PC-9 (cell line): ENCODE measurements around the gene UNC50. TPM values are rescaled to one million over a fixed set of nuclear protein-coding genes. Genes with fewer than 3 reads are reported as not detected.

ENCODE experiments used
- BruUV-seq: library from RNA; stranded (reverse); fragments of 400-500 nt; replicated peaks from 2 replicates; lab custom pipeline; 2021; lab: Mats Ljungman, UMichigan
- CTCF ChIA-PET: fragments of 300-600 bp; sonication (Branson Sonifier 250); formaldehyde crosslinking; loops from one replicate; lab custom pipeline; 2022; ENCODE audit warnings: antibody characterized with exemption; lab: Charles Lee
- POLR2A ChIA-PET: fragments of 300-600 bp; sonication (Branson Sonifier 250); formaldehyde crosslinking; loops from one replicate; lab custom pipeline; 2022; ENCODE audit warnings: antibody characterized with exemption; ENCODE audit not compliant: unreplicated experiment; lab: Charles Lee
- DNase-seq, 2 experiments: peaks; one replicate each; pipeline versions ENCODE4 v3.0.0 to v3.0.0-alpha.2; 2015 to 2022; ENCODE audit warnings: mixed read lengths in 1 of 2
- H2AFZ ChIP-seq: fragments of 200-600 bp; sonication (generic); 2 replicates; pipeline ENCODE4 v1.8.1; 2017; ENCODE audit warnings: antibody characterized with exemption
- H3F3A ChIP-seq: fragments of 200-600 bp; sonication (generic); 2 replicates; pipeline ENCODE4 v1.8.1; 2017; ENCODE audit warnings: antibody characterized with exemption, mild to moderate bottlenecking, low read depth; ENCODE audit not compliant: insufficient read depth
- H3K27ac ChIP-seq: fragments of 200-600 bp; sonication (generic); 2 replicates; pipeline ENCODE4 v1.6.1; 2016; ENCODE audit warnings: mixed run types
- H3K27me3 ChIP-seq: fragments of 200-600 bp; sonication (generic); 2 replicates; pipeline ENCODE4 v1.6.1; 2016; ENCODE audit warnings: low read depth, mixed run types; ENCODE audit not compliant: insufficient read depth
- H3K36me3 ChIP-seq: fragments of 200-600 bp; sonication (generic); 2 replicates; pipeline ENCODE4 v1.6.1; 2016; ENCODE audit warnings: low read depth, mixed run types
- H3K4me1 ChIP-seq: fragments of 200-600 bp; sonication (generic); replicated peaks from 2 replicates; pipeline ENCODE4 v1.6.1; 2016; ENCODE audit warnings: mixed run types; ENCODE audit not compliant: insufficient read depth
- H3K4me2 ChIP-seq: fragments of 200-600 bp; sonication (generic); 2 replicates; pipeline ENCODE4 v1.6.1; 2017; ENCODE audit warnings: mixed run types
- H3K4me3 ChIP-seq: fragments of 200-600 bp; sonication (generic); 2 replicates; pipeline ENCODE4 v1.6.1; 2016; ENCODE audit warnings: mixed run types
- H3K79me2 ChIP-seq: fragments of 200-600 bp; sonication (generic); 2 replicates; pipeline ENCODE4 v1.6.1; 2017; ENCODE audit warnings: low read depth, mixed run types
- H3K9me2 ChIP-seq: fragments of 200-600 bp; sonication (generic); 2 replicates; pipeline ENCODE4 v1.8.1; 2017; ENCODE audit warnings: mild to moderate bottlenecking; ENCODE audit not compliant: insufficient read depth
- H3K9me3 ChIP-seq: fragments of 200-600 bp; sonication (generic); 2 replicates; pipeline ENCODE4 v1.8.1; 2016; ENCODE audit warnings: low read depth; ENCODE audit not compliant: insufficient read depth
- H4K20me1 ChIP-seq: fragments of 200-600 bp; sonication (generic); 2 replicates; pipeline ENCODE4 v1.8.1; 2017; ENCODE audit not compliant: insufficient read depth
- EZH2 ChIP-seq: fragments of 200-600 bp; sonication (generic); IDR thresholded peaks from 2 replicates; pipeline ENCODE4 v1.8.0; 2017; ENCODE audit warnings: antibody characterized with exemption, low read depth
- intact Hi-C: fragments of 100-400 bp; cut with micrococcal nuclease; formaldehyde crosslinking; loops from one replicate; pipeline ENCODE4 v1.10.0; 2022; ENCODE audit not compliant: unreplicated experiment
- total RNA-seq: library from RNA; stranded (reverse); gene quantifications from 2 replicates; pipeline ENCODE4 v1.2.3, GENCODE V29; 2021
- TF ChIP-seq, protein P1 (sequence below): fragments of 200-600 bp; sonication (generic); conservative IDR thresholded peaks from 2 replicates; pipeline ENCODE4 v1.6.1; 2017; ENCODE audit warnings: mixed run types, antibody characterized with exemption, mild to moderate bottlenecking, moderate library complexity

The UNC50 gene
- total RNA-seq, 1 experiment from 2014 or later: 46.0 TPM

DNA sequence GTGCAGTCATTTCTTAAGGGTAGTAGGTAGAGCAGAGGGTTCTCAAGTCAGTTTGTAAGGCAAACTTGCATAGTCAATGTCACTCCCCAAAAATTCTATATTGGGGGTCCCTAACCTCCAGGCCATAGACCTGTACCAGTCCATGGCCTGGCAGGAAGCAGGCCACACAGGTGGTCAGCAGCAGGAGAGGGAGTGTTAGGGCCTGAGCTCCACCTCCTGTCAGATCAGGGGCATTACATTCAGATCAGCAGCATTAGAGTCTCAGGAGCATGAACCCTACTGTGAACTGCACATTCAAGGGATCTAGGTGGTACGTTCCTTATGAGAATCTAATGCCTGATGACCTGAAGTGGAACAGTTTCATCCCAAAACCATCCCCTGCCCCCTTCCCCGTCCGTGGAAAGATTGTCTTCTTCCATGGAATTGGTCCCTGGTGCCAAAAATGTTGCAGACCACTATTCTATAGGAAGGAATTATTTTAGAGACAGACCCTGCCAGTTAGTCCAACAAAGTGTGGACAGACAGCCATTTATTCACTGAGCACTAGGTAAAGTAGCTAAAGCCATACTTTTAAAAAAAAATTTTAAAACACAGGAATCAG, 6.8 kb upstream of the UNC50 start:
- no peaks in the 10 kb centered on the region for H3K9me2 ChIP-seq
- H3K27me3 ChIP-seq: no peaks in the 10 kb centered on the region
- no peak overlapping the region for H3K27ac ChIP-seq
- H3K4me3 ChIP-seq: no peak overlapping the region
- TF ChIP-seq, protein P1, sequence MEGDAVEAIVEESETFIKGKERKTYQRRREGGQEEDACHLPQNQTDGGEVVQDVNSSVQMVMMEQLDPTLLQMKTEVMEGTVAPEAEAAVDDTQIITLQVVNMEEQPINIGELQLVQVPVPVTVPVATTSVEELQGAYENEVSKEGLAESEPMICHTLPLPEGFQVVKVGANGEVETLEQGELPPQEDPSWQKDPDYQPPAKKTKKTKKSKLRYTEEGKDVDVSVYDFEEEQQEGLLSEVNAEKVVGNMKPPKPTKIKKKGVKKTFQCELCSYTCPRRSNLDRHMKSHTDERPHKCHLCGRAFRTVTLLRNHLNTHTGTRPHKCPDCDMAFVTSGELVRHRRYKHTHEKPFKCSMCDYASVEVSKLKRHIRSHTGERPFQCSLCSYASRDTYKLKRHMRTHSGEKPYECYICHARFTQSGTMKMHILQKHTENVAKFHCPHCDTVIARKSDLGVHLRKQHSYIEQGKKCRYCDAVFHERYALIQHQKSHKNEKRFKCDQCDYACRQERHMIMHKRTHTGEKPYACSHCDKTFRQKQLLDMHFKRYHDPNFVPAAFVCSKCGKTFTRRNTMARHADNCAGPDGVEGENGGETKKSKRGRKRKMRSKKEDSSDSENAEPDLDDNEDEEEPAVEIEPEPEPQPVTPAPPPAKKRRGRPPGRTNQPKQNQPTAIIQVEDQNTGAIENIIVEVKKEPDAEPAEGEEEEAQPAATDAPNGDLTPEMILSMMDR: peak; percentile 89
- TF ChIP-seq EZH2: no peak
- BruUV-seq: no TSS peak
- H2AFZ ChIP-seq: no peak overlapping the region
- intact Hi-C loops: loop anchor here (10.0 kb wide), 1 partner anchor 887 kb away; the partner anchor contains the start of gene ZAP70
- no peaks in the 10 kb centered on the region for H3K9me3 ChIP-seq
- H3K4me2 ChIP-seq: no peak overlapping the region
- peaks cover 19% of the 10 kb centered on the region for H3K79me2 ChIP-seq
- H4K20me1 ChIP-seq: peaks cover 12% of the 10 kb centered on the region; the same call in 1 of the 2 replicates
- peak in 1 of 2 experiments; percentile 41 for DNase-seq
- ChIA-PET CTCF (interaction anchor here (0.5 kb wide), 1 partner anchor 185 kb away, joined by 4 read pairs; no protein-coding TSS in a partner anchor), POLR2A (no interaction called here)
- peaks cover 19% of the 10 kb centered on the region for H3K4me1 ChIP-seq
- H3F3A ChIP-seq: peaks cover 35% of the 10 kb centered on the region
- peaks cover 28% of the 10 kb centered on the region for H3K36me3 ChIP-seq

DNA sequence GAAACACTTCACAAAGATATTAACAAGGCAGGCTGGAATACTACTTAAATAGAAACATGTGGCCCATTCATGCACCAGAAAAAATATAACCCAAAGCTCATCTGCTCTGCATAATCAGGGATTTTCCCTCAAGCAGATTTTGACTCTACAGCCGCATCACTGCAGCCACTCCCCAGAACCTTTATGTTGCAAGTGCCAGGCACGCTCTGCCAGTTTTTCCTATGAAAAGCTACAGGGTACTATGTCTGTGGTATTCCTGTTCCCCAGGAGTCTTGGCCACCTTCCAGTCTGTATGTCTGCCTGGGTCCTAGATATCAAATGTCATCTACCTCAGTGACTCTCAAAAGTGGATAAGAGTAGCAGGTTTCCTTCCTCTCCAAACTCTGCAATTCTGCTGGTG, 3.8 kb upstream of the UNC50 start:
- H3K79me2 ChIP-seq: peaks cover 45% of the 10 kb centered on the region
- peaks cover 12% of the 10 kb centered on the region; the same call in 1 of the 2 replicates for H4K20me1 ChIP-seq
- peaks cover 16% of the 10 kb centered on the region for H3K4me1 ChIP-seq
- ChIA-PET CTCF (no interaction called here), POLR2A (interaction anchor here (0.7 kb wide), 1 partner anchor 1373 kb away, joined by 4 read pairs; no protein-coding TSS in a partner anchor)
- intact Hi-C loops: loop anchor here (10.0 kb wide), 1 partner anchor 890 kb away; the partner anchor contains the start of gene ZAP70
- H3K4me3 ChIP-seq: no peak overlapping the region
- H3K27ac ChIP-seq: no peak overlapping the region
- H2AFZ ChIP-seq: no peak overlapping the region
- H3K36me3 ChIP-seq: peaks cover 20% of the 10 kb centered on the region
- no peak overlapping the region for H3K4me2 ChIP-seq
- peak in 1 of 2 experiments; percentile 14 for DNase-seq
- TF ChIP-seq, protein P1: no peak
- TF ChIP-seq EZH2: no peak
- no TSS peak for BruUV-seq
- H3K27me3 ChIP-seq: no peaks in the 10 kb centered on the region
- H3K9me3 ChIP-seq: no peaks in the 10 kb centered on the region
- H3K9me2 ChIP-seq: no peaks in the 10 kb centered on the region
- H3F3A ChIP-seq: peaks cover 17% of the 10 kb centered on the region

GRCh38 chr2:98605076-98605475, 3.3 kb upstream of the UNC50 start:
- Histone ChIP-seq H3K4me2 (no peak overlapping the region), H3K36me3 (peaks cover 17% of the 10 kb centered on the region), H3K4me1 (peaks cover 18% of the 10 kb centered on the region), H3K79me2 (peaks cover 50% of the 10 kb centered on the region), H3K27ac (no peak overlapping the region), H3K9me3 (no peaks in the 10 kb centered on the region), H4K20me1 (peaks cover 12% of the 10 kb centered on the region; the same call in 1 of the 2 replicates), H3K9me2 (no peaks in the 10 kb centered on the region), H3K4me3 (no peak overlapping the region), H2AFZ (no peak overlapping the region), H3K27me3 (no peaks in the 10 kb centered on the region), H3F3A (peaks cover 13% of the 10 kb centered on the region)
- POLR2A ChIA-PET: no interaction called here
- BruUV-seq: no TSS peak
- CTCF ChIA-PET: no interaction called here
- TF ChIP-seq EZH2: no peak
- TF ChIP-seq, protein P1: no peak
- DNase-seq: no peak
- intact Hi-C loops: loop anchor here (5.0 to 10.0 kb wide), 2 partner anchors 462 to 890 kb away; partner anchors contain the start of gene ZAP70
